IPS-15b (cell line): ENCODE data around the gene MSANTD2.

Experiments
- H3K27me3 ChIP-seq: one replicate; pipeline ENCODE4 v1.6.1; 2013; ENCODE audit warnings: low read length; ENCODE audit not compliant: control insufficient read depth, insufficient read depth
- H3K36me3 ChIP-seq: one replicate; pipeline ENCODE4 v1.6.1; 2013; ENCODE audit warnings: low read length; ENCODE audit not compliant: control insufficient read depth, insufficient read depth
- H3K4me1 ChIP-seq: one replicate; pipeline ENCODE4 v1.6.1; 2013; ENCODE audit warnings: mild to moderate bottlenecking, low read length; ENCODE audit not compliant: control insufficient read depth, insufficient read depth
- H3K4me3 ChIP-seq: one replicate; pipeline ENCODE4 v1.5.1; 2013; ENCODE audit warnings: low read depth, low read length
- H3K9ac ChIP-seq: one replicate; pipeline ENCODE4 v1.6.1; 2013; ENCODE audit warnings: low read depth, mild to moderate bottlenecking, low read length
- H3K9me3 ChIP-seq: one replicate; pipeline ENCODE4 v1.6.1; 2013; ENCODE audit warnings: mild to moderate bottlenecking, low read length; ENCODE audit not compliant: control insufficient read depth, insufficient read depth

Gene MSANTD2

GRCh38 chr11:124736736-124737135 lies 63.5 kb downstream of the MSANTD2 start:
- Histone ChIP-seq H3K36me3 (no peaks in the 10 kb centered on the region), H3K27me3 (peaks cover 79% of the 10 kb centered on the region), H3K9ac (no peak overlapping the region), H3K4me3 (no peak overlapping the region), H3K4me1 (peaks cover 3% of the 10 kb centered on the region), H3K9me3 (no peaks in the 10 kb centered on the region)

- Histone ChIP-seq H3K9ac (no peak overlapping the region), H3K9me3 (no peaks in the 10 kb centered on the region), H3K36me3 (no peaks in the 10 kb centered on the region), H3K4me1 (no peaks in the 10 kb centered on the region), H3K27me3 (peaks cover 59% of the 10 kb centered on the region), H3K4me3 (no peak overlapping the region)
Measured at GRCh38 chr11:124732230-124732629, 68.0 kb downstream of the MSANTD2 start.

- H3K4me1 ChIP-seq = peaks cover 14% of the 10 kb centered on the region
- H3K9me3 ChIP-seq = no peaks in the 10 kb centered on the region
- peaks cover 57% of the 10 kb centered on the region for H3K27me3 ChIP-seq
- no peak overlapping the region for H3K9ac ChIP-seq
- H3K4me3 ChIP-seq = no peak overlapping the region
- no peaks in the 10 kb centered on the region for H3K36me3 ChIP-seq
Measured at GRCh38 chr11:124729571-124729970, 70.6 kb downstream of the MSANTD2 start.

GRCh38 chr11:124728134-124728533 lies 72.1 kb downstream of the MSANTD2 start:
- H3K4me1 ChIP-seq = peaks cover 17% of the 10 kb centered on the region
- no peak overlapping the region for H3K9ac ChIP-seq
- no peaks in the 10 kb centered on the region for H3K36me3 ChIP-seq
- H3K27me3 ChIP-seq = peaks cover 62% of the 10 kb centered on the region
- H3K9me3 ChIP-seq = no peaks in the 10 kb centered on the region
- H3K4me3 ChIP-seq = no peak overlapping the region

GRCh38 chr11:124727474-124727873 lies 72.7 kb downstream of the MSANTD2 start:
- peaks cover 17% of the 10 kb centered on the region for H3K4me1 ChIP-seq
- H3K27me3 ChIP-seq = peaks cover 68% of the 10 kb centered on the region
- no peaks in the 10 kb centered on the region for H3K36me3 ChIP-seq
- H3K9ac ChIP-seq = no peak overlapping the region
- no peak overlapping the region for H3K4me3 ChIP-seq
- no peaks in the 10 kb centered on the region for H3K9me3 ChIP-seq

GRCh38 chr11:124725719-124726105 lies 74.5 kb downstream of the MSANTD2 start:
- no peak overlapping the region for H3K4me3 ChIP-seq
- H3K36me3 ChIP-seq = no peaks in the 10 kb centered on the region
- no peak overlapping the region for H3K9ac ChIP-seq
- H3K4me1 ChIP-seq = peaks cover 17% of the 10 kb centered on the region
- no peaks in the 10 kb centered on the region for H3K9me3 ChIP-seq
- peaks cover 77% of the 10 kb centered on the region for H3K27me3 ChIP-seq

- H3K27me3 ChIP-seq = peaks cover 79% of the 10 kb centered on the region
- no peaks in the 10 kb centered on the region for H3K9me3 ChIP-seq
- peaks cover 17% of the 10 kb centered on the region for H3K4me1 ChIP-seq
- H3K36me3 ChIP-seq = no peaks in the 10 kb centered on the region
- no peak overlapping the region for H3K4me3 ChIP-seq
- H3K9ac ChIP-seq = no peak overlapping the region
Measured at GRCh38 chr11:124724979-124725718, 75.1 kb downstream of the MSANTD2 start.

- Histone ChIP-seq H3K4me1 (peaks cover 23% of the 10 kb centered on the region), H3K36me3 (no peaks in the 10 kb centered on the region), H3K9ac (no peak overlapping the region), H3K4me3 (no peak overlapping the region), H3K9me3 (no peaks in the 10 kb centered on the region), H3K27me3 (peaks cover 97% of the 10 kb centered on the region)
Measured at GRCh38 chr11:124722176-124722575, 78.0 kb downstream of the MSANTD2 start.

- Histone ChIP-seq H3K27me3 (peaks cover 99% of the 10 kb centered on the region), H3K9ac (no peak overlapping the region), H3K36me3 (no peaks in the 10 kb centered on the region), H3K4me3 (no peak overlapping the region), H3K9me3 (no peaks in the 10 kb centered on the region), H3K4me1 (peaks cover 9% of the 10 kb centered on the region)
Measured at GRCh38 chr11:124719534-124719933, 80.7 kb downstream of the MSANTD2 start.

- Histone ChIP-seq H3K27me3 (peaks cover 99% of the 10 kb centered on the region), H3K4me3 (no peak overlapping the region), H3K36me3 (no peaks in the 10 kb centered on the region), H3K4me1 (peaks cover 7% of the 10 kb centered on the region), H3K9ac (no peak overlapping the region), H3K9me3 (no peaks in the 10 kb centered on the region)
Measured at GRCh38 chr11:124718801-124719200, 81.4 kb downstream of the MSANTD2 start.

- no peaks in the 10 kb centered on the region for H3K9me3 ChIP-seq
- no peak overlapping the region for H3K9ac ChIP-seq
- H3K36me3 ChIP-seq = no peaks in the 10 kb centered on the region
- H3K27me3 ChIP-seq = peaks cover 93% of the 10 kb centered on the region
- peak overlapping the region; percentile 49 for H3K4me3 ChIP-seq
- peaks cover 7% of the 10 kb centered on the region for H3K4me1 ChIP-seq
Measured at GRCh38 chr11:124717786-124718651, 82.2 kb downstream of the MSANTD2 start.

GRCh38 chr11:124717421-124717785 lies 82.8 kb downstream of the MSANTD2 start:
- Histone ChIP-seq H3K9ac (no peak overlapping the region), H3K27me3 (peaks cover 92% of the 10 kb centered on the region), H3K4me3 (peak overlapping the region; percentile 49), H3K9me3 (no peaks in the 10 kb centered on the region), H3K4me1 (peaks cover 7% of the 10 kb centered on the region), H3K36me3 (no peaks in the 10 kb centered on the region)
